SK-N-MC (cell line): ENCODE data around the gene ABLIM1.

ENCODE experiments used
- EZH2 ChIP-seq: fragments of 200-600 bp; sonication (generic); IDR thresholded peaks from one replicate; pipeline ENCODE4 v1.6.1; 2017; ENCODE audit warnings: antibody characterized with exemption
- FOXP2 ChIP-seq: optimal IDR thresholded peaks from 2 replicates; pipeline ENCODE3; 2011; ENCODE audit warnings: mild to moderate bottlenecking, moderate library complexity; ENCODE audit not compliant: insufficient read depth; ENCODE audit errors: extremely low read length, control extremely low read depth
- POLR2AphosphoS5 ChIP-seq: IDR thresholded peaks from 2 replicates; pipeline ENCODE4 v1.6.1; 2012; ENCODE audit warnings: mild to moderate bottlenecking, low read depth, low read length, borderline replicate concordance

GRCh38 chr10:114577133-114577532, 80.9 kb downstream of the ABLIM1 start:
- TF ChIP-seq POLR2AphosphoS5, result no peak
- no peak for TF ChIP-seq EZH2
- TF ChIP-seq FOXP2, result no peak
